MCF 10A (cell line): ENCODE results near the gene MORN1. TPM values are rescaled to one million over a fixed set of nuclear protein-coding genes. Genes with fewer than 3 reads are reported as not detected.

Source experiments
- BruUV-seq: library from RNA; stranded (reverse); fragments of 400-500 nt; replicated peaks from 2 replicates; lab custom pipeline; 2021; lab: Mats Ljungman, UMichigan
- CTCF ChIA-PET: fragments of 300-600 bp; sonication (Branson Sonifier 250); formaldehyde crosslinking; extraction: SDS; loops from one replicate; lab custom pipeline; 2021; ENCODE audit warnings: antibody characterized with exemption, inconsistent platforms; lab: Yijun Ruan, JAX
- POLR2A ChIA-PET: fragments of 300-600, 350-650 bp; sonication (Branson Sonifier 250); formaldehyde crosslinking; extraction: SDS; loops from one replicate; lab custom pipeline; 2020; ENCODE audit warnings: antibody characterized with exemption, inconsistent platforms; lab: Yijun Ruan, JAX
- DNase-seq: peaks from one replicate; pipeline ENCODE4 v3.0.0-alpha.2; 2018; ENCODE audit not compliant: unreplicated experiment
- H3K27ac Mint-ChIP-seq: one replicate; pipeline ENCODE4 v1.8.0; 2022; ENCODE audit warnings: mild to moderate bottlenecking, low read depth, mixed read lengths; ENCODE audit not compliant: unreplicated experiment
- H3K27me3 Mint-ChIP-seq: one replicate; pipeline ENCODE4 v1.8.0; 2022; ENCODE audit warnings: mixed read lengths; ENCODE audit not compliant: insufficient read depth, unreplicated experiment
- H3K36me3 Mint-ChIP-seq: one replicate; pipeline ENCODE4 v1.8.0; 2022; ENCODE audit warnings: mild to moderate bottlenecking, moderate library complexity, mixed read lengths; ENCODE audit not compliant: insufficient read depth, unreplicated experiment
- H3K4me1 Mint-ChIP-seq: one replicate; pipeline ENCODE4 v1.8.0; 2022; ENCODE audit warnings: mixed read lengths; ENCODE audit not compliant: insufficient read depth, unreplicated experiment
- H3K4me3 Mint-ChIP-seq: one replicate; pipeline ENCODE4 v1.8.0; 2022; ENCODE audit warnings: mild to moderate bottlenecking, moderate library complexity, mixed read lengths; ENCODE audit not compliant: unreplicated experiment
- H3K9me3 Mint-ChIP-seq: one replicate; pipeline ENCODE4 v1.8.0; 2022; ENCODE audit warnings: mixed read lengths; ENCODE audit not compliant: unreplicated experiment
- intact Hi-C: fragments of 100-400 bp; cut with micrococcal nuclease; formaldehyde crosslinking; loops from 2 replicates; pipeline ENCODE4 v1.14.1; 2022
- total RNA-seq: library from RNA; stranded (reverse); gene quantifications from 2 replicates; pipeline ENCODE4 v1.2.3, GENCODE V29; 2022
- TF ChIP-seq, protein P1 (sequence below): fragments of 200-600 bp; IDR thresholded peaks from one replicate; pipeline ENCODE4 v1.8.0; 2022; ENCODE audit warnings: antibody characterized with exemption, mild to moderate bottlenecking; ENCODE audit not compliant: unreplicated experiment

The MORN1 gene
- total RNA-seq, 1 experiment from 2014 or later, result 19.4 TPM

DNA sequence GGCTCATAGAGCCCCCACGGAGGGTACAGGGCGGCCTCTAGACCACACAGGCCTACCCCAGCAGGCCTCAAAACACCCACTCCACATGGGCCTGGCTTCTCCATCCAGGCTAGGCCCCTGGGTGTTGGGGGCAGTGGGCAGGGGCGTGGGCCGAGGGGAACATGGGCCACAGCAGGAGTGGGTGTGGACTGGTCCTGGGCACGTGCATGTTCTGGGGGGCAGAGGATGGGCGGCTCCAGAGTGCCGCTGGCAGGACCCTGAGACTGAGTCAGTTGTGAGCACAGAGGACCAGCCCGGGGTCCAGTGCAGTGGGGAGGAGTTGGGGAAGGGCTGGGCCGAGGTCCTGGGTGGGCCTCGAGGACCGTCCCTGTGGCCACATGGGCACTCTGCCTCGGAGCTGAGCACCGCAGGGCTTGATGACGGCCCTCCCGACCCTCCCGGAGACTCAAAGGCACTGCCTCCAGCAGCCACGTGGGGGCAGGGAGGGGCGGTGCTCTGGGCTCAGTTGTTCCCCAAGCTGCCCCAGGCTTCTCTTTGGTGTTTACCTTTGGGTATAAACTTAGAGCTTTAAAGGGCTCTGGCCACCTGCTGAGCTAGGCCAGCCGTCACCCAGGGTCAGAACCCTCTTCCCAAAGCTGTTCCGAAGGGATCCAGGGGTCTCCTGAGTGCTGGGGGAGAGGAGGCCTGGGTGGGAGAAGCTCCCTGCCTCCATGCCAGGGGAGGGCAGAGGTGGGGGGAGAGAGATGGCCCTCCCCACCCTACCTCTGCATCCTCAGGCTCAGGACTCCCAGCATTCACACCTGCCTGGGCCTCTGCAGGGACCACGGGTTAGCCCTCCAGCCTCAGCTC lies 79.9 kb downstream of the MORN1 start:
- TF ChIP-seq, protein P1, sequence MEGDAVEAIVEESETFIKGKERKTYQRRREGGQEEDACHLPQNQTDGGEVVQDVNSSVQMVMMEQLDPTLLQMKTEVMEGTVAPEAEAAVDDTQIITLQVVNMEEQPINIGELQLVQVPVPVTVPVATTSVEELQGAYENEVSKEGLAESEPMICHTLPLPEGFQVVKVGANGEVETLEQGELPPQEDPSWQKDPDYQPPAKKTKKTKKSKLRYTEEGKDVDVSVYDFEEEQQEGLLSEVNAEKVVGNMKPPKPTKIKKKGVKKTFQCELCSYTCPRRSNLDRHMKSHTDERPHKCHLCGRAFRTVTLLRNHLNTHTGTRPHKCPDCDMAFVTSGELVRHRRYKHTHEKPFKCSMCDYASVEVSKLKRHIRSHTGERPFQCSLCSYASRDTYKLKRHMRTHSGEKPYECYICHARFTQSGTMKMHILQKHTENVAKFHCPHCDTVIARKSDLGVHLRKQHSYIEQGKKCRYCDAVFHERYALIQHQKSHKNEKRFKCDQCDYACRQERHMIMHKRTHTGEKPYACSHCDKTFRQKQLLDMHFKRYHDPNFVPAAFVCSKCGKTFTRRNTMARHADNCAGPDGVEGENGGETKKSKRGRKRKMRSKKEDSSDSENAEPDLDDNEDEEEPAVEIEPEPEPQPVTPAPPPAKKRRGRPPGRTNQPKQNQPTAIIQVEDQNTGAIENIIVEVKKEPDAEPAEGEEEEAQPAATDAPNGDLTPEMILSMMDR, result peak; percentile 15
- intact Hi-C loops, result no loop called here
- Mint-ChIP-seq H3K36me3 (peaks cover 29% of the 10 kb centered on the region), H3K9me3 (no peaks in the 10 kb centered on the region), H3K27me3 (no peaks in the 10 kb centered on the region), H3K27ac (no peak overlapping the region), H3K4me1 (no peaks in the 10 kb centered on the region), H3K4me3 (no peak overlapping the region)
- POLR2A ChIA-PET, result interaction anchor here (1.0 kb wide), 1 partner anchor 81 kb away, joined by 5 read pairs; no protein-coding TSS in a partner anchor
- DNase-seq, result peak; percentile 52
- CTCF ChIA-PET, result interaction anchor here (0.5 to 1.5 kb wide), 3 partner anchors 28 to 1114 kb away, joined by 3 to 5 read pairs (median 4); partner anchors contain the start of gene FAAP20
- no TSS peak for BruUV-seq

DNA sequence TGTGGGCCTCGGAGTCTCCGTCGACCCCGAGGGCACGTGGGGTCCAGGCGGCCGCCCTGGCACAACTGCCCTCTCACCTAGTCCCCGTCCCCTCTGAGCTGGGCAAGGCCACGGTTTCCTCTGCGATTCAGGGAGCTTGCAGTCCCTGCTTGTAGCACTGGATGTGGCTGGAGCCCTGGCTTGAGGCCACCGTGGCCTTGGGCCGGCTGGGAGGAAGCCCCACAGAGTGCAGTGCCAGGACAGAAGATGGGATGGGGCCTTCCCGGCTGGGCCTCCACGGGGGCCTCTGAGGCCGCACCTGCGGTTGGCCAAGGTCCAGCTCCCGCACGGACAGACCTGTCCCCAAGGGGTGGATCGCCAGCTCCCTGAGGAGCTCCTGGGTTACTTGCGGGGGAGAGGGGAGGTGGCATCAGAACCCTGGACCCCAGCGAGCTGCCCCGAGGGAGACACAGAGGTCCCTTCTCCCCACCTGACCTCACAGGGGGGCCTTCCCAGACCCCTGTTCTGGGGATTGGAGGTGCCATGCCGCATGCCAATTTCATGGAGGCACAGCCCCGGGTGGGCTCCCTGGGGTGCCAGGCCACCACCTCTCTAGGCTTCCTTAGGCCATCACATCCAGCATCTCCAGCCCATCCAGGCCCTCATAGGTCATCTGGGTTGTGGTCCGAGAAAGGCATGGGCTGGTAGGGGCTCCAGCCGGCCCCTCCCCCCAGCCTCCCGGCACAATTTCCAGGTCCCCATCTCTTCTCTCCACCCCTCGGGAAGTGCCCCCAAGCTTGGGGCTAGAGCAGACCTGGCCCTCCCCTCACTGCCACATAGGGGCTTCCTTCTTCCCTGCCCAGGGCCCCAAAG lies 80.8 kb downstream of the MORN1 start:
- no peaks in the 10 kb centered on the region for H3K4me1 Mint-ChIP-seq
- H3K27me3 Mint-ChIP-seq, result no peaks in the 10 kb centered on the region
- CTCF ChIA-PET, result interaction anchor here (1.0 kb wide), 1 partner anchor 115 kb away, joined by 3 read pairs; no protein-coding TSS in a partner anchor
- H3K27ac Mint-ChIP-seq, result no peak overlapping the region
- no TSS peak for BruUV-seq
- intact Hi-C loops, result no loop called here
- DNase-seq, result no peak
- no peaks in the 10 kb centered on the region for H3K9me3 Mint-ChIP-seq
- H3K36me3 Mint-ChIP-seq, result peaks cover 35% of the 10 kb centered on the region
- no peak overlapping the region for H3K4me3 Mint-ChIP-seq
- POLR2A ChIA-PET, result interaction anchor here (0.6 to 1.7 kb wide), 2 partner anchors 76 to 98 kb away, joined by 3 to 4 read pairs; no protein-coding TSS in a partner anchor
- TF ChIP-seq, protein P1, result no peak

DNA sequence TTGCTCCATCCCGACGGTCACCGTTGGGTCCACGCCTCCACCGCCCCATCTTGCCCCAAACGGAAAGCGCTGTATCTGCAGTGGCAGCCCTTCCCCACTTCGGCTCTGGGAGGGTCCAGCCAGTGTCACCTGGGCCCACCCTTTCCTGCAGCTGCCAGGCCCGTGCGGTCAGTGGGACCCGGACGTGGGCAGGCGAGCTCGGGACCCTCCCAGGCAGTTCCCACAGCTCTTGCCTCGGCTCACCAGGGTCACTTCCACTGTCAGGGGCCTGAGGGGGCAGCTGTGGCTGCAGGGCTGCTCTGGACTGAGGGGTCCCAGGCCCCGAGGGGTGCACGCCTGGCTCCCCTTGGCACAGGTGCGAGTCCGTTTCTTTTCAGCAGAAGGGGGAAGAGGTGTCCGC lies 82.5 kb downstream of the MORN1 start:
- H3K36me3 Mint-ChIP-seq, result peaks cover 49% of the 10 kb centered on the region
- no peaks in the 10 kb centered on the region for H3K27me3 Mint-ChIP-seq
- DNase-seq, result no peak
- TF ChIP-seq, protein P1, result no peak
- H3K27ac Mint-ChIP-seq, result no peak overlapping the region
- H3K4me3 Mint-ChIP-seq, result no peak overlapping the region
- CTCF ChIA-PET, result interaction anchor here (0.6 kb wide), 1 partner anchor 73 kb away, joined by 4 read pairs; no protein-coding TSS in a partner anchor
- no TSS peak for BruUV-seq
- H3K4me1 Mint-ChIP-seq, result no peaks in the 10 kb centered on the region
- H3K9me3 Mint-ChIP-seq, result no peaks in the 10 kb centered on the region
- POLR2A ChIA-PET, result interaction anchor here (1.7 kb wide), 1 partner anchor 74 kb away, joined by 4 read pairs; no protein-coding TSS in a partner anchor
- intact Hi-C loops, result no loop called here
